NCI-H1105 (cell line): ENCODE measurements around the gene TUBGCP5.
"Not testable (repeated sequence)": the region's sequence is repeated elsewhere in the genome, so short reads cannot be mapped to it uniquely, and the experiment has no call there.

Experiments
- DNase-seq: peaks from one replicate; lab custom pipeline; 2025; lab: John Stamatoyannopoulos, UW

Gene TUBGCP5

GRCh38 chr15:23039143-23039916 lies at the start of gene TUBGCP5:
TUBGCP5 (minus strand) TSS chr15:23039569; CDS start chr15:23039543, 26 bp downstream.
- peak; percentile 83 for DNase-seq

GRCh38 chr15:23083115-23083514 lies 43.7 kb upstream of the TUBGCP5 start:
- no peak for DNase-seq

- not testable (repeated sequence) for DNase-seq
Measured at GRCh38 chr15:23081996-23082737, 42.8 kb upstream of the TUBGCP5 start.

- no peak for DNase-seq
Measured at GRCh38 chr15:23081271-23081670, 41.9 kb upstream of the TUBGCP5 start.

- no peak for DNase-seq
Measured at GRCh38 chr15:23079766-23080165, 40.4 kb upstream of the TUBGCP5 start.

GRCh38 chr15:23075927-23076326 lies 36.6 kb upstream of the TUBGCP5 start:
- no peak for DNase-seq

GRCh38 chr15:23074684-23075083 lies 35.3 kb upstream of the TUBGCP5 start:
- no peak for DNase-seq

- DNase-seq = peak; percentile 60
Measured at GRCh38 chr15:23073890-23074646, 34.7 kb upstream of the TUBGCP5 start.

- no peak for DNase-seq
Measured at GRCh38 chr15:23072633-23073032, 33.3 kb upstream of the TUBGCP5 start.

GRCh38 chr15:23069496-23070166 lies 30.3 kb upstream of the TUBGCP5 start:
- no peak for DNase-seq

GRCh38 chr15:23067416-23067815 lies 28.0 kb upstream of the TUBGCP5 start:
- no peak for DNase-seq

GRCh38 chr15:23065836-23066235 lies 26.5 kb upstream of the TUBGCP5 start:
- DNase-seq = no peak

- no peak for DNase-seq
Measured at GRCh38 chr15:23064156-23064555, 24.8 kb upstream of the TUBGCP5 start.

GRCh38 chr15:23057707-23058106 lies 18.3 kb upstream of the TUBGCP5 start:
- DNase-seq = no peak

- DNase-seq = no peak
Measured at GRCh38 chr15:23055316-23055715, 15.9 kb upstream of the TUBGCP5 start.

- no peak for DNase-seq
Measured at GRCh38 chr15:23052522-23052921, 13.2 kb upstream of the TUBGCP5 start.

GRCh38 chr15:23050708-23051107 lies 11.3 kb upstream of the TUBGCP5 start:
- no peak for DNase-seq

- no peak for DNase-seq
Measured at GRCh38 chr15:23049984-23050628, 10.7 kb upstream of the TUBGCP5 start.

GRCh38 chr15:23048572-23049282 lies 9.4 kb upstream of the TUBGCP5 start:
- not testable (repeated sequence) for DNase-seq

- not testable (repeated sequence) for DNase-seq
Measured at GRCh38 chr15:23043987-23044386, 4.6 kb upstream of the TUBGCP5 start.

- not testable (repeated sequence) for DNase-seq
Measured at GRCh38 chr15:23043535-23043934, 4.2 kb upstream of the TUBGCP5 start.
